ENCODE data around the gene TAF1D. TPM values are rescaled to one million over a fixed set of nuclear protein-coding genes. Genes with fewer than 3 reads are reported as not detected.
"Not testable (repeated sequence)": the region's sequence is repeated elsewhere in the genome, so short reads cannot be mapped to it uniquely, and the experiment has no call there.

TAF1D gene
- 100 to 1,000 TPM; 103 to 196 (median 139) TPM for polyA plus RNA-seq (ENCODE audit: insufficient read length in 3 of 3)
- long read RNA-seq, donor 1, partial matches to known transcripts: 32 of 39 reads
- long read RNA-seq, donor 1, other reads (novel, unspliced or antisense): 0 of 39 reads
- long read RNA-seq, donor 2, partial matches to known transcripts: 329 of 358 reads
- long read RNA-seq, donor 2, other reads (novel, unspliced or antisense): 24 of 358 reads
- long read RNA-seq, donor 3, partial matches to known transcripts: 43 of 51 reads
- long read RNA-seq, donor 3, other reads (novel, unspliced or antisense): 0 of 51 reads
- long read RNA-seq, donor 4, partial matches to known transcripts: 341 of 401 reads
- long read RNA-seq, donor 4, other reads (novel, unspliced or antisense): 52 of 401 reads
- long read RNA-seq, donor 5: 0 reads
- long read RNA-seq, donor 6, partial matches to known transcripts: 244 of 263 reads
- long read RNA-seq, donor 6, other reads (novel, unspliced or antisense): 9 of 263 reads
- long read RNA-seq, donor 7, partial matches to known transcripts: 38 of 53 reads
- long read RNA-seq, donor 7, other reads (novel, unspliced or antisense): 9 of 53 reads
- long read RNA-seq, donor 8, full-length matches to known transcripts: 14 of 131 reads
- long read RNA-seq, donor 8, partial matches to known transcripts: 101 of 131 reads
- long read RNA-seq, donor 8, other reads (novel, unspliced or antisense): 16 of 131 reads
- long read RNA-seq, donor 9, transcript TAF1D-203 (6 exons, 2,082 nt): major isoform, 5 of 27 reads
- long read RNA-seq, donor 9, partial matches to known transcripts: 18 of 27 reads
- long read RNA-seq, donor 9, other reads (novel, unspliced or antisense): 0 of 27 reads
- long read RNA-seq, donor 10, partial matches to known transcripts: 28 of 32 reads
- long read RNA-seq, donor 10, other reads (novel, unspliced or antisense): 0 of 32 reads
- long read RNA-seq, donor 11, partial matches to known transcripts: 16 of 19 reads
- long read RNA-seq, donor 11, other reads (novel, unspliced or antisense): 0 of 19 reads
- long read RNA-seq, donor 12, partial matches to known transcripts: 84 of 112 reads
- long read RNA-seq, donor 12, other reads (novel, unspliced or antisense): 22 of 112 reads
- long read RNA-seq, donor 13: 0 reads
- long read RNA-seq, donor 14, partial matches to known transcripts: 192 of 202 reads
- long read RNA-seq, donor 14, other reads (novel, unspliced or antisense): 6 of 202 reads
- long read RNA-seq, donor 15, partial matches to known transcripts: 17 of 20 reads
- long read RNA-seq, donor 15, other reads (novel, unspliced or antisense): 0 of 20 reads
- long read RNA-seq, donor 16, transcript TAF1D-203 (6 exons, 2,082 nt): major isoform, 16 of 423 reads
- long read RNA-seq, donor 16, partial matches to known transcripts: 308 of 423 reads
- long read RNA-seq, donor 16, other reads (novel, unspliced or antisense): 91 of 423 reads

DNA sequence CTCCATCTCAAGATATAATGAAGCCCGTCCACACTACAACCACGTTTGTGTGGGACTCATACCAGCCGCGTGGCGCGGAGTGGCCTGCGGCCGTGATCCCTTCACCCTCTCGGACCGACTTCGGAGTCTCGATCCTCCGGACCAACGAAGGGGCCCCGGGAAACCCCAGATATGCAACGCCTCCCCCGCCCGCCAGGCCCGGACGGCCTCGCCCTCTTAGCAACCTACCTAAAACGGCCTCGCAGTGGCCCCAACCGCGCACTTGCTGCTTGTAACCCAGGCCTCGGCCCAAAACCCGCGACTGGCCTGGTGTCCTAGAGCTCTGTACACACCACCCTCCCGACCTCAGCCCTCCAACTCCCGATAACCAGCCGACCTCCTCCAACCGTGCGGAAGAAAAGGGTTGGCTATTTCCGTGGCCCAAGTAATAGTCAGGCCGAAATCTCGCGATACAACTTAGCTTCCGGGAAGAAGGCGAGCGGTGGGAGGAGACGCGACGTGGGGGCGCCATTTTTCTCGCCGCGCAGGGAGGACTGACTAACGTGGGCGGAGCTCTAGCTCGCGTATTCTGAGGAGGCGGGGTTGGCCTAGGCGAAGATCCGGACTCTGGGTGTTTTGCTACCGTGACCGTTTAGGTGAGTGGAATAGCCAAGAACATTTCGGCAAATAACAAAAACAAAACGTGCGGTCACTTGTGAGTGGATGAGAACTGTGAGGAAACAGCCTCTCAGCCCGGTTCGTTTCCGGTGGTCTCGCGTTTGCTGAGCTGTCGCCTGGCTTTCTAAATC is at the start of gene TAF1D, which contains the start of gene C11orf54:
Gene TAF1D, minus strand, starts transcription at position 402 of the 788 bp plus-strand sequence. CDS start 2,191 bp downstream, outside the sequence.
Gene C11orf54, plus strand, starts transcription at position 579 of the 788 bp plus-strand sequence. CDS start 5,722 bp downstream, outside the sequence.
- DNase-seq (ENCODE audit: extremely low read depth in 1 of 11, low read depth in 9 of 11, low spot score in 4 of 11): peak; percentile 94 to 99 (median 98)

DNA sequence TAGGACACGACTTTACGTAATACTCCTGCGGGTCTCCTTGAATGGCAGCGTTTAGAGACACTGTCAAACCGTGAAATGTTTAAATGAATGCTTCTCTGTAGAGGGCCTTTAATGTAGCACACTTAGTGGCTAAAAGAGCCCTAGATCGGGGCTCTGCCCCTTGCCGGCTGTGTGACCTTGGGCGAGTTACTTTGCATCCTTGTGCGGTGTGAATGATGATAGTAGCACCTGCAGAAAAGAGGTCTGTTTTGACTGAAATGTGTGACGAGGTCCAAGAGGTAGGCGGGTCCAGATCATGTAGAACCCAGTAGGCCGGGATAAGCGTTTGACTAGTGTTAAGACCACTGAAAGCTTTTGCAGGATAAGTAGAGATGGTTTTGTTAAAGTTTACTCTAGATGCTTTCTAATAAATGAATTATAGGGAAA is 43.7 kb upstream of the TAF1D start:
- DNase-seq (ENCODE audit: extremely low read depth in 1 of 11, low read depth in 9 of 11, low spot score in 4 of 11): peak in 3 of 11 donors; percentile 10 to 23 (median 13)

- peak; percentile 86 to 95 (median 91) for DNase-seq (ENCODE audit: extremely low read depth in 1 of 11, low read depth in 9 of 11, low spot score in 4 of 11)
Measured at GRCh38 chr11:93784145-93784934, 43.0 kb upstream of the TAF1D start, which contains the start of gene MED17. MED17 (plus strand) TSS chr11:93784282; CDS start chr11:93784514, 232 bp downstream.

GRCh38 chr11:93783765-93784144 is 42.5 kb upstream of the TAF1D start:
- no peak for DNase-seq (ENCODE audit: extremely low read depth in 1 of 11, low read depth in 9 of 11, low spot score in 4 of 11)

DNA sequence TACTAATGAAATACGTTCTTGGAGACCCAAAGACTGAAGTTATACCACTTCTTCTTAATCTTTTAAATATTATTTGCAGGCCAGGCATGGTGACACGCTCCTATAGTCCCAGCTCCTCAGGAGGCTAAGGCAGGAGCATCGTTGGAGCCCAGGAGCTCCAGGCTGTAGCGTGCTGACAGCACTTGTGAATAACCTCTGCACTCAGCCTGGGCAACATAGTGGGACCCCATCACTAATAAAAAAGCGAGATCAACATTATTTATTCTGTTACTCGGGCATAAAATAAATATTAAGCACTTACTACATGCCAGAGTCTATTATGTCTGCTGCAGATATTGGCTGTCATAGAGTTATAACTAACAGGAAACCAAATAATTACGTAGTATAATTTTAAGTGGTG is 42.1 kb upstream of the TAF1D start:
- no peak for DNase-seq (ENCODE audit: extremely low read depth in 1 of 11, low read depth in 9 of 11, low spot score in 4 of 11)

DNA sequence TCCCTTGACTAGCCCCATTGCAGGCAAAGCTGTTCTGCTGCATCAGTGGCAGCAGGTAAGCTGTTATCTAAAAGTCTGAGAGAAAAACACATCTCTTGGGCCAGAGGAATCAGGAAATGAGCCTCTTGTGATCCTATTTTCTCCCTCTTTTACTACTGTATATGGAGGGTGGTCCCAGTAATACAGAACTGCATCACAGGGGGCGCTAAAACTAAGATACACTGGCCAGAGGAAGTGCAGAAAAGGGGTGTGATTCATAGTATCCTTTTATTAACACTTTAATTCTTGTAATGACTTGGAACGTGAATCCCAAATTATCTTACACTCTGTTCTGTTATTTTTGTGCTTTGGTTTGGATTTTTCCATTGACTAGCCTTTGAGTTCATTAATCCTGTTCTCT is 34.0 kb upstream of the TAF1D start:
- DNase-seq (ENCODE audit: extremely low read depth in 1 of 11, low read depth in 9 of 11, low spot score in 4 of 11): no peak

- not testable (repeated sequence) for DNase-seq (ENCODE audit: extremely low read depth in 1 of 11, low read depth in 9 of 11, low spot score in 4 of 11)
Measured at GRCh38 chr11:93774560-93774959, 33.3 kb upstream of the TAF1D start.

DNA sequence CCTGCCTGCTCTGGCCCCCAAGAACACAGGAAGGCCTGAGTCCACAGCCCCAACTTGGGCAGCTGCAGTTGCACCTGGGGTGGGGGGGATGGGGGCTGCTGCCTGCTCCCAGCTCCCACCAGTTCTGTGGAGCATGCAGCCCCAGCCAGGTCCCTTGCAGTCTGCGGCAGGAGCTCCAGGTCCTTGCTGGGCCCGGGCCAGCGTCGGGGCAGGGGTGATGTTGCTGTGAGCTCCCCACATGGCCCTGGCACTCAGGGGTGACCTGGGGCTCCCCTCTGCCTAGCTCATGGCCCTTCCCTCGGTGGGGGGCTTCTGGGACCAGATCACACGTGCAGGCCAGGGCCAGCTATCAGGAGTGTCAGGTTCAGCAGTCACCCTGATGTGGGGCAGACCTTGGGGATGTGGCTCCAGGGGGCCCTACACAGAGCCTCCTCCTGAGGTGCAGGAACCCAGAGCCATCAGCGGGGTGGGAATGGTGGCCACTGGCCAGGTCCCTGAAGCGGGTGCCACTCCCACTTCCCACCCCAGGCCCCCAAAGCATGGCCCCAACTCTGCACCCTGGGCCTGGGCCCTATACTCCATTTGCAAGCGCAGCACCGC is 32.4 kb upstream of the TAF1D start:
- no peak for DNase-seq (ENCODE audit: extremely low read depth in 1 of 11, low read depth in 9 of 11, low spot score in 4 of 11)

GRCh38 chr11:93773045-93773477 is 31.8 kb upstream of the TAF1D start:
- DNase-seq (ENCODE audit: extremely low read depth in 1 of 11, low read depth in 9 of 11, low spot score in 4 of 11): no peak

- DNase-seq (ENCODE audit: extremely low read depth in 1 of 11, low read depth in 9 of 11, low spot score in 4 of 11): no peak
Measured at GRCh38 chr11:93772123-93772522, 30.8 kb upstream of the TAF1D start.

- no peak for DNase-seq (ENCODE audit: extremely low read depth in 1 of 11, low read depth in 9 of 11, low spot score in 4 of 11)
Measured at GRCh38 chr11:93770160-93770559, 28.9 kb upstream of the TAF1D start.

DNA sequence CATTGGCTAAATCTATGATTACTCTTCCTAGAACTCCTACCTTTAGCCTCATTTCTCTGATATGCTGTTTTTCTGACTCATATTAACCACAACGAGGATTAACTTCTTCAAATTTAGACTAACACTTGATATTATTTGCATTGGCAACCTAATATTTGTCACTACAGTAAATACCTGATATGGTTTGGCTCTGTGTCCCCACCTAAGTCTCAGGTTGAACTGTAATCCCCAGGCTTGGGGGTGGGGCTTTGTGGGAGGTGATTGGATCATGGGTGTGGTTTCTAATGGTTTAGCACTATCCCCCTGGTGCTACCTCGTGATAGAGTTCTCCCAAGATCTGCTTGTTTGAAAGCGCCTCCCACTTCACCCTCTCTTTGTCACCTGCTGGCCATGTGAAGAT is 25.7 kb upstream of the TAF1D start:
- DNase-seq (ENCODE audit: extremely low read depth in 1 of 11, low read depth in 9 of 11, low spot score in 4 of 11): no peak

DNA sequence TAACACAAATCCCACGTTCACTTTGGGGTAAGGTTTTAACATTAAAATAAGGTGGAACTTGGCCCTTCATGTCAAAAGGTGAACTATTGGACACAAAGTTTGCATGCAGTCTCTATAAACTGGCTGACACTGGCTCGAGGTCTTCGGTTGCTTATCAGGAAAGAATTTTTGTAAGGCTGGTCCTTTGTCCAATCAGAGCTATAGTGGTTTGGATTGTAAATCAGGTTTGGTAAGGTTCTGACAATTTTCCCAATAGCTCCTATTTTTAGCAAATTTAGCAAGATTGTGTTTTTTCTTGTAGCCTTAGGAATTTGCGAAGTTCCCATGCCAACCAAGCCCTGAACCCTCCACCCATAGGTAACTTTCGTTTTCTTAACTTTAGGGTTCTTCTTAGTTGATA is 25.2 kb upstream of the TAF1D start:
- DNase-seq (ENCODE audit: extremely low read depth in 1 of 11, low read depth in 9 of 11, low spot score in 4 of 11): no peak

GRCh38 chr11:93765551-93765950 is 24.3 kb upstream of the TAF1D start:
- DNase-seq (ENCODE audit: extremely low read depth in 1 of 11, low read depth in 9 of 11, low spot score in 4 of 11): no peak

DNA sequence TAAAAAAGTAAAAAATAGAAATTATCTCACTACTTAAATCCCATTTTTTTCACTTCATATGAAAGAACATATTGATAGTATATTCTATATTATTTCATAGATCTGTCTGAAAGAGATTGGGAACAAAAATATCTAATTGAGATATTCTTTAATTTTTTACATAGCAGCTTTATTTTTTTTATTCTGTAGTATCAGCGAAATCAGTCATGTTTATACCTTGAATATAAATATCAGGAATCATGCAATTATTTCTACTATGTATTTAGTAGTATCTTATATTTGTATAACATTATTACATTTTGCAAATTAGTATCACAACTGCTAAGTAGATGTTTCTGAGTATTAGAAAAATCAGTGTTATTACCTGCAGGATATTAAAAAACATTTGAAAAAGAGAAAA is 20.6 kb upstream of the TAF1D start:
- DNase-seq (ENCODE audit: extremely low read depth in 1 of 11, low read depth in 9 of 11, low spot score in 4 of 11): no peak

GRCh38 chr11:93759123-93759522 is 17.8 kb upstream of the TAF1D start:
- DNase-seq (ENCODE audit: extremely low read depth in 1 of 11, low read depth in 9 of 11, low spot score in 4 of 11): not testable (repeated sequence)
